NOMO-1 treated with DMSO at 0.1 percent for 48 hours (cell line): ENCODE measurements around the gene ST8SIA6.

Experiments used
- DNase-seq: peaks from one replicate; lab custom pipeline; 2025; ENCODE audit not compliant: unreplicated experiment; lab: John Stamatoyannopoulos, UW

The ST8SIA6 gene

DNA sequence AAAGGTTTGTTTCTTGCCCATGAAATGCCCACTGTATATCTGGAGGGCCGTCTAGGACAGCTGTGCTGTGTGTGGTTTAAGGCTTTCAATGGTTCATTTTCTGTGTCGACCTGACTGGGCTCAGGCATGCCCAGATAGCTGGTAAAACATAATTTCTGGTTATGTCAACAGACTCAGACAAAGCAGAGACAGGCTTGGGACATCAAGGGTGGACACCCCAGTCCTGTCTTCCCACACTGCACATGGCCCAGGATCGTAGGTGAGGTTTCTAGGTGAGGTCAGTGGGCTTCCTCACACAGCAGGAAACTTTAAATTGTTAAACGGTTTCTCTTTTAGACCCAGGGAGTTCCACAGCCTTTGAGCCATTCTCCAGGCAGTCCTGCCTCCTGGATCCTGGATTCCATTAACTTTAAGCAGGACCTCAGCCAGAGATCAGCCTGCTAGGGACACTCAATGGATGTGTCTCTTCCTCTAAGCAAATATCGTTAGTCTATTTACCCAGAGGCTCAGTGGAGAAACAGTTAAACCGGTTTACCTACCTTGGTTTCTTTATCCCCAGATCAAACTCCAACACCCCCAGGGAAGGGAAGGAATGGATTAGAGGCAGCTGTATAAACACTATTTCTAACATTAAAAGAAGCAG is 66.4 kb downstream of the ST8SIA6 start:
- no peak for DNase-seq

DNA sequence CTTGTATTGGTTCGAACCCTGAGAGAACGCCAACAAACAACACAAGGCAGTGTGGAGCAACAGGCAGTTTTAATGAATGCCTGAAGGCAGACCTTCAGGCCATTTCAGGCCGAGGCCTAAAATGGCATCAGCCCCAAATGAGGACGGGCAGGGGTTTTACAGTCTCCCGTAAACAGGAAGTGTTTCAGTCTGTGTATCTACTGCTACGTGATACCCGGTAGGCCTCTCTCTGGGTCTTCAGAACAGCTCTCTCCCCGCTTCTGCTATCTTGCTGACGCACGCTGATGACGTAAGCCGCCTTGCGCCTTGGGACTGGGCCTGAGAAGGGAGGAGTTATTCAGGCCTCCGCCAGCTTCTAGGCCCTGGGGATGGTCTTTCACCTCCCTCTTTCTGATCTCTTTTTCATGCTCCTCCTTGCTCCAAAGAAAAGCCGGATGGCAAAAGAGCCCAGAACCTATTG is 67.7 kb downstream of the ST8SIA6 start:
- no peak for DNase-seq

DNA sequence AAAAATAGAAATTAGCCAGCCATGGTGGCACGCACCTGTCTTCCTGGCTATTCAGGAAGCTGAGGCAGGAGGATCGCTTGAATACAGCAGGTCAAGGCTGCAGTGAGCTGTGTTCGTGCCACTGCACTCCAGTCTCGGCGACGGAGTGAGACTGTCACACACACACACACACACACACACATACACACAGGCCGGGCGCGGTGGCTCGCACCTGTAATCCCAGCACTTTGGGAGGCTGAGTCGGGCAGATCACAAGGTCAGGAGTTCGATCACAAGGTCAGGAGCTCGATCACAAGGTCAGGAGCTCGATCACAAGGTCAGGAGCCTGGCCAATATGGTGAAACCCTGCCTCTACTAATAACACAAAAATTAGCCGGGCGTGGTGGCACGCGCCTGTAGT is 68.4 kb downstream of the ST8SIA6 start:
- no peak for DNase-seq

DNA sequence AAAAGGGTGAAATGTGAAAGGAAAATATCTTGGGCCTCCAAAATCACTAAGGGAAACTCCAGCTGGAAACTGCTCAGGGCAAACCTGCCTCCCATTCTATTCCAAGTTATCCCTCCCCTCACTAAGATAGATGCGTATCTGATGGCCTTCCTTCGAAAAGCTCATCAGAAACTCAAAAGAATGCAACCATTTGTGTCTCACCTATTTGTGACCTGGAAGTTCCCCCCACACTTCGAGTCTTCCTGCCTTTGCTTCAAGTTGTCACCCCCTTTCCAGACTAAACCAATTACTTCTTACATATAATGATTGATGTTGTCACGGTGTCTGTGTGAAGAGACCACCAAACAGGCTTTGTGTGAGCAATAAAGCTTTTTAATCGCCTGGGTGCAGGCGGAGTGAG is 69.3 kb downstream of the ST8SIA6 start:
- DNase-seq: no peak

DNA sequence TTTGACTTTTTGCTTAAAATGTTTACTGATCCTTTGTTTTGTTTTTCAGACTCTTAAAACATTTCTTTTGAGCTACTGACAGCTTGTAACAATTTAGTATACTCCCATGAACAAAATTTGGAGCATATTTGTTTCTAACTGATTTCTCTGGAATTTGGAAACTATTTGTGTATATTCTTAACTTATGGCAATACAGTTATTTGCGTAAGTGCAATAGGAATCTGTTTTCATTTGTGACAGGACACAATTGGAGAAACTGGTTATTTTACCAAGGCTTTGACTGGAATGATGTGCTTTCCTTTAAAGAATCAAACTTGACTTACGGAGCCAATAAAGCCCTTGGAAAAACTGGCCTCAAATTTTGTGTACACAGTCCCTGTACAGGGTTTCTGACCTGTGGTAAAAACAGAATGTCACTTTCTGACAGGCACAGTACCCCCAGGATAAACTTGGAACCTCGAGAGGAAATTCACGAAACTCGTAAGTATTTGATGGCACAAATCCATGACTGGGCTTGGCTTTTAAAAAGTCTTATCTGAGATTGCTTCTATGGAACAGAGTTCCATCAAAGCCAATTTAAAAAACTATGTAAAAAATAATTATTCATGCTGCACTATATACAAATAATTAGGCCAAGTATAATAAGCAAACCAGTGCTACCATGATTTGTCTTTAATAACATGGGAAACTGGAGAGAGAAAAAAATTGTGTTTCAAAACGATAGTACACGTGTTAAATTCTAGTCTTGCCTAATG is 70.4 kb downstream of the ST8SIA6 start:
- no peak for DNase-seq

DNA sequence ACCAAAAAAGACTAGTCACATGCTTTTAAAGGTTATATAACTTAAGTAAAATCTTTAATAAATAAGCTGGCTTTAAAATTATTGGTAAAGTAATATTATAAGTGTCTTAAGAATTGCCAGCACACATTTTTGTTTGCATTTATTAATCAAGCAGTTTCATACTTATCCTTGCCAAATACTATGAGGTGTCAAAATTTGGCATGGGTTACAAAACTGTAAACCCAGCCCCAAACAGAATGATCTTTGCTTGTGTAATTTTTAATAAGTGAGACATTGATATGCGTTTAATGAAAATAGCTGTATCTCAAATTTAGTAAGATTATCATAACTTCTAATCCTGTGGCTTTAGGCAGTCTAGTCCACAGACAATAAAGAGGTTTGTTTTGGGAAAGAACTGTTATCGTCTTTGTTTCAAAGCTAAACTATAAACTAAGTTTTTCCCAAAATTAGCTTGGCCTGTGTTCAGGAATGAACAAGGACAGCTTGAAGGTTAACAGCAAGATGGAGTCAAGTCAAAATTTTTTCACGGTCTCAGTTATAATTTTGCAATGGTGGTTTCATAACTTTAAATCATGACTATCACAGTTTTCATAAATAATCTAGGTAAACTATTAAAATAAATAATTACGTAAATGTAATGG is 72.8 kb downstream of the ST8SIA6 start:
- no peak for DNase-seq

DNA sequence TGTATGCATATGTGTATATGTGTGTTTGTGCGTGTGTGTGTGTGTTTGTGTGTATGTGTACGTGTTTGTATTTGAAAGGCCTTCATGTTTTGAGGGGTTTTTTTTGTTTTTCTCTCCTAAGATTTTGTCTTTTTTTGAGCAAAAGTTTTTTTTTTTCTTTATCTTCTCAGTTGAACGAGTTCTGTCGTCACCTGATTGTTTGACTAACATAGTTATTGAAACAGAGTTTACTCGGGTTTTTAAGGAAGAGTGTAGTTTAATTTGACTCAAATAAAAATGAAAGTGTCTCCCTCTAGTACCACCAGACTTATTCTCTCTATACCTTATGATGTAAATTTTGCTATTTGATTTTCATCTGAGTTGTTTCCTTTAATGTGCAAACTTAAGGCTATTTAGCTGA is 73.5 kb downstream of the ST8SIA6 start:
- no peak for DNase-seq

DNA sequence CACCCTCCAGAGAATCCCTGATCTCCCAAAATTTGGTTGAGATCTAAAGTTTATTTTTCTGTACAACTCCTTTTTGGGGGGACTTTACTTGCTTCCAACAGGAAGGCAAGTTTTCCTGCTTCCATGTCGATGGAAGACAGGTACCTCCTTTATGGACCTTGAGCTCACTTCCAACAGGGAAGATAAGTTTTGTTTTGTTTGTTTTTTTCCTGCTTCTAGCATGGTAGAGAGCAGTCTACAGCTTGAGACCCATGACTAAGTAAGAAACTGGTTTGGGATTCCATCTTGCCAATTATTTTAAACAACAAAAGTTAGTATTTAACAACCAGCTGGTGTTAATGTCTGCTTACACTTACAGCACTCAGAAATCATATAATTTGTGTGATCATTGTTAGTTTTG is 74.4 kb downstream of the ST8SIA6 start:
- no peak for DNase-seq

DNA sequence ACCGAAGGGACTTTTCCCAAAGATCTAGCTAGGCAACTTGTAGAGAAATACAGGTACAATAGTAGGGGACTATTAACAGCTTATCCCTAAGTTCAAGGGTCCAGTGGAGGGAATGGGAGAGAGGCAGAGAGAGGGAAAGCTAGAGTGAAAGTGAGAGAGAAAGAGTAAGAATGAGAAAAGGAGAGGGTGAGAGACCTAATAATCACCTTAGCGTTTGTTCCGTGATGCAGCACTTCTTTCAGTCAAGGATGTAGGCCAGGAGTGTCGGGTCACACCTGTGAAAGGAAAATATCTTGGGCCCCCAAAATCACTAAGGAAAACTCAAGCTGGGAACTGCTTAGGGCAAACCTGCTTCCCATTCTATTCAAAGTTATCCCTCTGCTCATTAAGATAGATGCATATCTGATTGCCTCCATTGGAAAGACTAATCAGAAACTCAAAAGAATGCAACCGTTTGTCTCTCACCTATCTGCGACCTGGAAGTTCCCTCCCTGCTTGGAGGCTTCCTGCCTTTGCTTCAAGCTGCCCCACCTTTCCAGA is 75.2 kb downstream of the ST8SIA6 start:
- no peak for DNase-seq

DNA sequence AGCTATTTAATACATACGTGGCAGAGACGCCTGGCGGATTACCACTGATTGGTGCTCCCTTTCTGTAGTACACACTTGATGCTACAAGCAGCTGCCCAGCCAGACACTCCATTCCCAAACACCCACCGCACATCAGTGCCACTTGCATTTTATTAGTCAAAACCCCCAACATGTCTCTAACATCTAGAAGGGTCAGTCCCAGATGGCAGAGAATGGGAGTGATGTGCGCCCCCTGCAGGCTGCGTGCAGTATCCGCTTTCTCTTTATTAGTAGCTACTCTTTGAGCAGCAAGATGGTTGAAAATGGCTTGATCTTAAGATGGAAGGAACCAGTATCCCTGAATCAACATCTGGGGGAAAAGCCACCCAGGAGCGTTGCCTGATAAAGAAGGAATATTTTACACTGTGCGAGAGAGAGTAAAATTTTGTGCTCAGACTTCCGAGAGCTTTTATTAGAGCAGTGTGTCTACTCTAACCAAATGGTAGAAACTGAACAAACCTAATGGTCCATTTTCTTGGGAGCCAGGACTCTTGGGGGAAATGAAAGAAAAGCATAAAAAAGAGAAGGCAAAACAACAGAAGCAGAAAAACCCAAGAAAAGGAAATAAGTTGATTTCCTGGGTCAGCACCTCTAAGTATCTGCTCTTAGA is 78.3 kb downstream of the ST8SIA6 start:
- no peak for DNase-seq

DNA sequence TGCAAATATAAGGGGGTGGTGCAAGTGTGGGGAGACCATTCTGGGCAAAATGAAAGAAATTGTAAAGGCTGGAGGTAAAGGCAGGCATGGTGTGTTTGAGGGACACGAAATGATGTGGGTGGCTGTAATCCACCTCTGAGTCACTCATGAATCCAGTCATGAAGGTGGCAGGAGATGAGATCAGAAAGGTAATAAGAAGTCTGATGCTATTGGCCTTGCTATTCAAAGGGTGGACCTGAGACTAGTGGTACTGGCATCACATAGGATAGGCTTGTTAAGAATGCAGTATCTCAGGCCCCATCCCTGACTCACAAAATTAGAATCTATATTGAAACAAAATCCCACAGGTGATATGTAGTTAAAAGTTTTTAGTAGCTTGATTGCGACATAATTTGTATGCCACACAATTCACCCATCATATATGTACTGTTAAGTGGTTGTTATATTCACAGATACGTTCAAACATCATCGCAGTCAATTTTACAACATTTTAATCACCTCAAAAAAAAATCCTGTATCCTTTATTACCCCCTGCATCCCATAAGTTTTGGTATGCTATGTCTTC is 85.6 kb downstream of the ST8SIA6 start:
- no peak for DNase-seq

DNA sequence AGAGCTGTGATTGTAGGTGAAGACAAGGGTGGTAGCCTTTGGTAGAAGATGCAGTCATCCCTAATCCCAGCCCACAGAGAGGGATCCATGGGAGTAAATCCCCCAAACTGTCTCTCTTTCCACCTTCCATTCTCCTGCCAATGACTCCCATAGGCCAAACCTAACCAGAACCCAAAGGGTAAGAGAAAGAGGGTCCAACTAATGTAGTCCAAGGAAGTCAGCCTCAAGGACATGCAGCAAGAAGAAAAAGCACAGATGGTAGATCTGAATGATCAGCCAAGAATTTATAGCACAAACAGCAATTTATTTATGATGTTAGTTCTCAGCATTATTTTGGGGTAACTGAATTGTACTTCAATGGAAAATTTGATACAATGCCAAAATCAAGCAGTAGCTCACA is 87.7 kb downstream of the ST8SIA6 start:
- DNase-seq: no peak

DNA sequence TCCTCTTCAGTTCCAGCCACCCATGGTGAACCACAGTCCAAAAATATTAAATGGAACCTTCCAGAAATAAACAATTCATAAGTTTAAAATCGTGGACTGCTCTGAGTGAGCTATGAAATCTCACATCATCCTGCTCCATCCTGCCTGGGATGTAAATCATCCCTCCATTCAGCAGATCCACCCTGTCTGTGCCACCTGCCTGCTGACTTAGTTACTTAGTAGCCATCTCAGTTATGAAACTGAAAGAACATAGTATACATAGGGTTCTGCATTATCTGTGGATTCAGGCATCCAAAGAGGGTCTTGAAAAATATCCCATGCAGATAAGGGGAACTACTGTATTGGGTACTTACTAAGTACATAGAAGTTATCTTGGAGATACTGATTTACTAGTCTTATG is 89.0 kb downstream of the ST8SIA6 start:
- DNase-seq: no peak

DNA sequence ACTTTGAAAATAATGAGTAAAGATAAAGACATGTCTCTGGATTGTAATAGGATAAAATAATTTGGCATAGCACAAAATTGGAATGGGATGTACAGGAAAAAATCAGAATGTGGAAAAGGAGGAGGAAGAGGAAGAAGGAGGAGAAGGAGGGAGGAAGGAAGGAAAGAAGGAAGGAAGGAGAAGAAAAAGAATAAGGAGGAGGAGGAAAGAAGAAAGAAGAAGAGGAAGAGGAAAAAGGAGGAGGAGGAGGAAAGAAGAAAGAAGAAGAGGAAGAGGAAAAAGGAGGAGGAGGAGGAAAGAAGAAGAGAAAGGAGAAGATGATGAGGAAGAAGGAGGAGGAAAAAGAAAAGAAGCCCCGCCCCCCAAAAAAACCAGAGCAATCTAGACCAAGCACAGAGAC is 95.9 kb downstream of the ST8SIA6 start:
- DNase-seq: no peak

DNA sequence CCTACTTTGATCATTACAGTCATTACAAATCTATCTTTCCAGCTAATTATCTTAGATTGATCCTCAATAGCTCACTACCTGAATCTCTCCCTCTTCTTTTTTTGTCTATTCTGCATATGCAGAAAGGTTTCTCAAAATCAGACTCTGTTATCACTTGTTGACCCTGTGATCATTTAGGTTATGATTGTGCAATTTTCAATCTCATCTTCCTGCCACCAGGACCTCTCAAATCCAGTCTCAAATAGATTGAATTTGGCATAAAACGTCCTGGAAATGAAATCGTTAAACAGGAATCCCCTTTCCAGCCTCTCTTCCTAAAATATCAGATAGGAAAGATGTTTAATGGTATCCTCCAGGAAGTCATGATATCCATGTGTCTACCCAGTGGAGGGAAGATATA is 96.6 kb downstream of the ST8SIA6 start:
- no peak for DNase-seq

DNA sequence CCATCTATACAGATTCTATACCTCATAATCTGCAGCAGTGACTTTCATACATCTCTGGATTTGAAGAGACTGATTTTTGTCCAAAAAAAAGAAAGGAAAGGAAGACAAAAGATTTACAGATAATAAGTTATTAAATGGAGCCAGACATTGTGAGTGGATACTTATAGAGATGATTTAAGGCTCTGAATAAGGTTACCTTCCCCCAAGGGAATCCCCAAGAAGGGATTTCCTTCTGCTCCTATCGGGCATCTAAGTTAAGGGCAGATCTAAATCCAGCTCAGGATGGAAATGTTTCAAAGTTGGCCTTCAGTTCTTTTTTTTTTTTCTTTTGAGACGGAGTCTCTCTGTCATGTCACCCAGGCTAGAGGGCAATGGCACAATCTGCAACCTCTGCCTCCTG is 97.6 kb downstream of the ST8SIA6 start:
- no peak for DNase-seq

DNA sequence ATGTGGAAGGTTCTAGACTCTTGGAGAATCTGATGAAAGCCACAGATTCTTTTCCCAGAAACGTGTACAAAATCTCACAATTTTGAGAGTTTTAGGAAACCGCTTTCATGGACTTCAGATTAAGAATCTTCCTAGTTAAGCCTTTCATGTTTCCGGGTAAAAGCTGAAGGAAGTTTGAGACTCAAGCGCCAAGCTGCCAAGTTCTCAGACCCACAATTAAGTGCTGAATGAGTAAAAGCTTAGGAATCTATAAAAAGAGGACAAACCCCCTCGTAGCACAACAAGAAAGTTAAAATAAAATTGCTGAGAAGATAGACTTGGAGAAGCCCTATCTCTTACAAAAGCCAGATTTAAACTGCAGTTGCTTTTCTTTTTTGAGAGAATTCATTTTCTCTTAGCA is 99.6 kb downstream of the ST8SIA6 start:
- no peak for DNase-seq

DNA sequence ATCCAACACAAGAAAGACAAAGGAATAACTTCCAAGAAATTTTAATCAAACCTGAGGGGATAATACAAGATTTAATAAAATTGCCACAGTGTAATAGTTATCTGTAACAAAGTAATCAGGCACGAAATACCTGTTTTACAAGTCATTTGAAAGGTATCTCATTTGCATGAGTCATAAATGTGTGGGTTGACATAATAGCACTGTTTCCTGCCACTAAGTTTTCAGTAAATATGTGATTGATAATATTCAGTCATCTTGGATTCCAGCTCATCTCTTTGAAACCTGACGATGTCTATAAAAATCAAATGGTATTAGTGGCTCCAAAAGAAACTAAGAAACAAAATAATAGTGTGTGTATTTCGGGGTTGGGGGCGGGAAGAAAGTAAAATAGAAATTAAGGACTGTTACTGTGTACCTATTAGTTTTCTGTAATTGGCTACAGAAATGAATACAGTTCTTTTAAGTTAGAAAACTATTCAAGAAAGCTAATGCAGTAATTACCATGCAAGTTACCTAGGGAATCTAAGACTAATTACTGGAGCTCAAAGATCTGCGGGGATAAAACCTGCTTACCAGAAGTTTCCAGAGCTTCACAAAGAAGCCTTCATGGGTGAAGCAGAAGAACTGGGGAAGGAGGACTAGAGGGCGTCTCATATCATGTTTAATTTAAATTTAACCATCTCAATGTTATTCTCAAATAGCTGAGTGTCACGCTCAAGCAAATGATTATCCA is 100.7 kb downstream of the ST8SIA6 start:
- DNase-seq: no peak

DNA sequence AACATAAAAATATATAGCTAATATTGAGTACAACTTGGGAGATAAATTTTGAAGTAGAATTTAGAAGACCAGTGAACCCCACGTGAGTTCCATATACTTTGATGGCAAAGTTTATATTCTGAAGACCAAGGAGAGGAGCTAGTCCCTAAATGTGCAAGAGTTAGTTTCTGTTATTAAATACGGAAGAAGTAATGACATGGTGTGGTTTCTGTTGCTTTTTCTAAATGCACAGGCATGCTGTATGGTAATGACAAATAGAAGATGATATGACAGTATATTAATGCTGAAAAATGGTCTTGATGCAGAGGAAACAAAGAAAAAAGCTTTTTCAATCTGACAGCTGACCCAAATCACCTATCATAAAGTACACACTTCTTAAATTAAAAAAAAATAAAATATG is 101.8 kb downstream of the ST8SIA6 start:
- DNase-seq: no peak

DNA sequence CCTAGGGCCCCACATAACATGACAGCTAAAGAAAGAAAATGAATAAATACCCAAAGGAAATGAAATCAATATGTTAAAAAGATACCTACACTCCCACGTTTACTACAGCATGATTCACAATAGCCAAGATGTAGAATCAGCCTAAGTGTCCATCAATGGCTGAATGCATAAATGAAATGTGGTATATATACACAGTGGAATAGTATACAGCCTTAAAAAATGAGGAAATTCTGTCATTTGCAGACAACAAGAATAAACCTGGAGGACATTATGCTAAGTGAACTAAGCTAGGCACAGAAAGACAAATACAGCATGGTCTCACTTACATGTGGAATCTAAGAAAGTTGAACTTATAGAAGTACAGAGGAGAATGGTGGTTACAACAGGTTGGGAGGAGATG is 102.9 kb downstream of the ST8SIA6 start:
- DNase-seq: no peak

DNA sequence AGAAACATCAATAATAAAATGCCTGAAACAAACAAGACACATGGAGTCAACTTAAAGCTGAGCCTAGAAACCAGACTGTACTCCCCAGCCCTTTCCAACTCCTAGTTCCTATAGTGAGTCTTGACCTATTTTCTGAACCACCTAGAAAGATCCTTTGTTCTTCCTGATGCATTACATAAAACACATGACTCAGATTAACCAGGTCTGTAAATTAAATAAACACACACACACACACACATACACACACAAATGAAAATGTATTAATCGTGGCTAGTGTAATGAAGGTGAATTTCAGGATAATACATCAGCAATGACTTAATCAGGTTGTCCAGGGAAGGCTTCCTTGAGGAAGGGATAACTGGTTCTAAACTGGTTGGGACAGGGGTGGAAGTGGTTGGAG is 104.7 kb downstream of the ST8SIA6 start:
- no peak for DNase-seq
